ENCODE data around the gene GSTA4.

The GSTA4 gene, protein sequence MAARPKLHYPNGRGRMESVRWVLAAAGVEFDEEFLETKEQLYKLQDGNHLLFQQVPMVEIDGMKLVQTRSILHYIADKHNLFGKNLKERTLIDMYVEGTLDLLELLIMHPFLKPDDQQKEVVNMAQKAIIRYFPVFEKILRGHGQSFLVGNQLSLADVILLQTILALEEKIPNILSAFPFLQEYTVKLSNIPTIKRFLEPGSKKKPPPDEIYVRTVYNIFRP

DNA sequence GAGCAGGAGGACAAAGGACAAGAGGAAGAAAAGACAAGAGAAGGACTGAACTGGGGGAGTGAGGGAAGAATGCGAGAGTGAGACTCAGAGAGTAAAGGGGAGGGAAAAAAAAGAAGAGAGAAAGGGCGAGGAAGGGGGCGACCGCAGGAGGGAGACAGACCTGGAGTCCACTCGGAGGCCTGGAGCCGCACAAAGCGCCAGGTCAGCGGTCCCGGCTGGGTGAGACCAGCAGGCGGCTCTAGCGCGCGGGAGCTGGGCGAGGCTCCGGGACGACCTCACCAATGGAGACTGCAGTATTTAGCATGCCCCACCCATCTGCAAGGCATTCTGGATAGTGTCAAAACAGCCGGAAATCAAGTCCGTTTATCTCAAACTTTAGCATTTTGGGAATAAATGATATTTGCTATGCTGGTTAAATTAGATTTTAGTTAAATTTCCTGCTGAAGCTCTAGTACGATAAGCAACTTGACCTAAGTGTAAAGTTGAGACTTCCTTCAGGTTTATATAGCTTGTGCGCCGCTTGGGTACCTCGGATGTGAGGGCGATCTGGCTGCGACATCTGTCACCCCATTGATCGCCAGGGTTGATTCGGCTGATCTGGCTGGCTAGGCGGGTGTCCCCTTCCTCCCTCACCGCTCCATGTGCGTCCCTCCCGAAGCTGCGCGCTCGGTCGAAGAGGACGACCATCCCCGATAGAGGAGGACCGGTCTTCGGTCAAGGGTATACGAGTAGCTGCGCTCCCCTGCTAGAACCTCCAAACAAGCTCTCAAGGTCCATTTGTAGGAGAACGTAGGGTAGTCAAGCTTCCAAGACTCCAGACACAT, at the start of gene GSTA4:
Gene GSTA4 (minus strand): TSS at position 196 of the 824 bp plus-strand sequence. CDS start 1,041 bp downstream, outside the sequence.
- peak; percentile 65 to 75 (median 71) for DNase-seq (ENCODE audit: low read depth in 3 of 3, low spot score in 1 of 3)

DNA sequence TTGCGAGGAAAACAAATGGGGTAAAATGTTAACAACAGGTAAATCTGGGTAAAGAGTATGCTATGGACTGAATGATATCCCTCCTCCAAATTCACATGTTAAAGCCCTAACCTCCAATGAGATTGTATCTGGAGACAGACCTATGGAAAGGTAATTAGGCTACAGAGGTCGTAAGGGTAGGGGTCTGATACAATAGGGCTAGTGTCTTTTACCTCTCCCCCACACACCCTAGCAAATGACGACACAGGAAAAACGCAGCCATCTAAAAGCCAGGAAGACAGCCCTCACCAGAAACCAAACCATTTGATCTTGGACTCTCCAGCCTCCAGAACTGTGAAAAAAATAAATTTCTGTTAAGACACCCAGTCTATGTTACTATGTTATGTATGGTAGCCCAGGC, 49.5 kb upstream of the GSTA4 start:
- no peak for DNase-seq (ENCODE audit: low read depth in 3 of 3, low spot score in 1 of 3)

DNA sequence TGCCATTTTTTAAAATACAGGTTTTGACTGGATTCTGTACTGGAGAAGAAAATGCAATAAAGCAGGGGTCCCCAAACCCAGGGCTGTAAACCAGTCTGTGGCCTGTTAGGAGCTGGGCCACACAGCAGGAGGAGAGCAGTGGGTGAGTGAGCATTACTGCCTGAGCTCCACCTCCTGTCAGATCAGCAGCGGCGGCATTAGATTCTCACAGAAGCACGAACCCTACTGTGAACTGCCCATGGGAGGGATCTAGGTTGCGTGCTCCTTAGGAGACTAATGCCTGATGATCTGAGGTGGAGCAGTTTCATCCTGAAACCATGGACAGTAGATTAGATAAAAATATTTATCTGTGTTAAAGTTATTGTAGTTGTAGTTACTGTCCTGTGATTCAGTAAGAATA, 49.0 kb upstream of the GSTA4 start:
- DNase-seq (ENCODE audit: low read depth in 3 of 3, low spot score in 1 of 3): no peak

DNA sequence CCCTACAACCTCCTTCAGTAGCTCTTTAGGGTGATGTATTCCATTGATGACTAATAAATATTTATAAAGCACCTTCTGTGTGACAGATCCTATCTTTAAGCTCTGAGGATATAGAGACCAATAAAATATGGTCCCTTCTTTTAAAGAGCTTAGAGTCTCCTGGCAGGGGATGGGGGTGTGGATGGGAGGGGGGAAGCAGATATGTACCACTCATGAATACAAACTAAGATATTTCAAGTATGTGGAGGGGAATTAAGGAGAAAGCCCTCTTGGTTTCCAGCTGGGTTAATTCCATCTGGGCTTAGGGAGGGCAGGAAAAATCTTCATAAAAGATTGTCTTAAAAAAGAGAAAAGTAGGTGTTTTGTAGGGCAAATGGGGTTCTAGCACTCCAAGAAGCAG, 48.5 kb upstream of the GSTA4 start:
- no peak for DNase-seq (ENCODE audit: low read depth in 3 of 3, low spot score in 1 of 3)

DNA sequence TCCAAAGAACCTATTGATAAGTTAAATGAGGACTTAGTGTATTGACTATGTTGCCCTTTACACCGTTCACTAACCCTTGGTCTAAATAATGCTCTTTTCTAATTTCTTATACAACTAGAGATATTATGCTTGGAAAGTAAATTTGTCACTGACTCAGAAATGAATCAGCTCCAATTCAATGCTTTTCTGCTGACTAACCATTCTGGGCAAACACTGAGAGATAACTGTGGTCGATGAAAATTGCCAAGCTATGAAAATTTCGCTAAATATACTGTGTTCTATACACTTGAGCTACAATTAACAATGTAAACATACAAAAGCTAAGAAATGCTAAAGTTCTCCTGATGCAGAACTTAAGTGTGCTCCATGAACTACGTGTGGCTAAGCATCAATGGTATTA, 47.0 kb upstream of the GSTA4 start:
- DNase-seq (ENCODE audit: low read depth in 3 of 3, low spot score in 1 of 3): no peak

DNA sequence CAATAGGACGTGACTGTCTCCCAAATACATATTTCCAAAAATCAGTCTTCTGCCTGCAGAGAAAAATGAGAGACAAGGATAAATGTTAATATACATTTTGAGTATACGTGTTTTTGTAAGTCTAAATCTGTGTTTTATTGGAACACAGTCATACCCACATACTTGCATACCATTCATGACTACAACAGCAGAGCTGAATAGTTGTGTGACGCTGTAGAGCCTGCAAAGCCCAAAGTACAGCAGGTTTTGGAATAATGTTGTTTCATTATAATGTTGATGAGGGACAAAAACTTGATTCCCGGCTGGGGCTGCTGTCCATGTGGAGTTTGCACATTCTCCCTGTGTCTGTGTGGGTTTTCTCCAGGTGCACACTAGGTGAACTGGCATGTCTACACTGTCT, 46.3 kb upstream of the GSTA4 start:
- no peak for DNase-seq (ENCODE audit: low read depth in 3 of 3, low spot score in 1 of 3)

DNA sequence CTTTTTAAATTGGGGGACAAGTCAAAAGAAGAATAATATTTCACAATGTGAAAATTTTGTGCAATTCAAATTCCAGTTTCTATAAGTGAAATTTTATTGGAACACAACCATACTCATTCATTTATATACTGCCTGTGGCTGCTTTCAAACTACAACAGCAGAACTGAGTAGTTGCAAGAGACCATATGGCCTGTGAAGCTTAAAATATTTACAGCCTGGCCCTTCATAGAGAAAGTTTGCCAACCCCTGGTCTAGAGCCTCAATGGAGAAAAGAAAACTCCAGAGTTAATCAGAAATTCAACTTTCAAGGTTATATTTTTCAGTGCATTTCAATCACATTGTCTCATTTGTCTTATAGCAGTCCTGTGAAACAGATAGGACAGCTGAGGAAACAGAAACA, 43.5 kb upstream of the GSTA4 start:
- DNase-seq (ENCODE audit: low read depth in 3 of 3, low spot score in 1 of 3): no peak

DNA sequence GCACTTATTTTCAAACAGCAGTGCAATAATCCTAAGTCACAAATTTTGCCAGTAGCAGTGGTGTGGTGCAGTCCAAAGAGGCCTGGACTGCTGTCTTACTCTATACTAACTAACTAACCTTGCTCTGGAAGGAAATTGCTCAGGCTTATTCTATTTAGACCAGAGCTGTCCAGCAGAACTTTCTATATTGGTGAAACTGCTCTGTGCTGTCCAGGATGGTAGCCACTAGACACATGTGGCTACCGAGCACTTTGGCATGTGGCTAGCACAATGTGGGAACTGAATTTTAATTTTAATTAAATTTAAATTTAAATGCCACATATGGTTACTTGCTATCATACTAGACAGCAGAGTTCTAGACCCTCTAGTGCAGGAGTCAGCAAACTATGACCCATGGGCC, 43.1 kb upstream of the GSTA4 start:
- no peak for DNase-seq (ENCODE audit: low read depth in 3 of 3, low spot score in 1 of 3)

DNA sequence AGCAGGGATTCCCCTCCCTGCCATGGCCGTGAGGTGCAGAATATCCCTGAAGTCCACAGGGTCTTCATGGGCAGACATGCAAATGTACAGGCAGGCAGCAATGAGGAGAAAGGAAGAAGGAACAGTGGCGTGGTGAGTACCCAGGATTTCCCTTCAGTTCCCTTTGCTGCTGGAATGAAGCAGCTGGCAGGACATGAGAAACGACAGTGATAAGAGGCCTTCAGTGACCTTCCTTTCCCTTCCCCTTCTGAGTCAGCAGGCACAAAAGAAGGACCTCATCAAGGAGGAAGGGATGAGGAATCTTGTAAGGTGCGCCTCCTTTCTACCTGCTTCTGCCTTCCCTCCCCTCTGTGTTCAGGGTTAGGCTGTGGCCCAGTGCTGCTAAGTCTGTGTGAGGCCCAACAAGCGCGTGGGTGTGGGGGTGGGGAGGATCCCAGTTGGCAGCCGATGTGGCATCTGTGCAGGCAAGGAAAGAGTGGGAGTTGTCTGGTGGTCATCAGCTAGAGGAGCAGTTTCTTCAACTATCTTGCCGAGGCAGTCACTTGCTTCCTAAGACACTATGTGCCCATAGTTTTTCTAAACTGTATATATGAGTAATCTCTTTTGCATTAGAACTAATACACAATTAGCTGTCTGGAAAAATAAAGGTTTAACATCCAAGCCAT, 40.6 kb upstream of the GSTA4 start:
- no peak for DNase-seq (ENCODE audit: low read depth in 3 of 3, low spot score in 1 of 3)

DNA sequence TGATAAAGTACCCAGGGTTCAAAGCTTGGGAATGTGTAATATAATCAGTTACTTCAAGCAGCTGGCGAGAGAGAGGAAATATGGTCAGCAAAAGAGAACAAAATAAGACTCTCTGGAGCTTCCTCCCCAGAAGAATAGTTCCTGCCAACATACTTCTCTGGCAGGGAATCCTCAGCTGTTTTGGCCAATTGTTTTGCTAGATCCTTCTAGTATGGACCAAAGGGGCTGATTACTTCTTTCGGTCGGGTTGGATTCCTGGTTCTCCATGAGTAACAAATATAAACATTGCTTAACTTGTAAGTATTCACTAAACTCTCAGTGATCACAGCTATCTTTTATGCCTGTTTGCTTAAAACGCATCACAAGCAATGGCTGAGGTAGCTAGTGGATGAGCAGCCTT, 38.7 kb upstream of the GSTA4 start:
- no peak for DNase-seq (ENCODE audit: low read depth in 3 of 3, low spot score in 1 of 3)

DNA sequence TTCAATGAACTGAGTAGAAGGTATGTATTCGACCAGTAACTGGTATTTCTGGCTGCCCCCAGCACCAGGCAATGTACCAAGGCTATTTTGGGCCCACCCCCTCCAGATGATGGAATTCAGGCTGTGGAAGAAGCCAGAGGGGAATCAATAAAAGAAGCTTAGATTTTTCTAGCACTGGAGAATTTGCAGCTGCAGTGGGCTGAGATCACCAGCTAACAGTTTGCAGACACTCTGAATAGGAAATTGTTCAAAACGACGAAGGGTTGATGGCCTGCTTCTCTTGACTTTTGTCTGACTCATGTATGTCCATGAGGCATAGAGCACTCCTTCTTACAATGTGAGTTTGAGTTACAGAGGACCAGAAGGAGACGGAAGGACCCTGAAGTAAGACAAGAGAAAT, 37.8 kb upstream of the GSTA4 start:
- DNase-seq (ENCODE audit: low read depth in 3 of 3, low spot score in 1 of 3): no peak

DNA sequence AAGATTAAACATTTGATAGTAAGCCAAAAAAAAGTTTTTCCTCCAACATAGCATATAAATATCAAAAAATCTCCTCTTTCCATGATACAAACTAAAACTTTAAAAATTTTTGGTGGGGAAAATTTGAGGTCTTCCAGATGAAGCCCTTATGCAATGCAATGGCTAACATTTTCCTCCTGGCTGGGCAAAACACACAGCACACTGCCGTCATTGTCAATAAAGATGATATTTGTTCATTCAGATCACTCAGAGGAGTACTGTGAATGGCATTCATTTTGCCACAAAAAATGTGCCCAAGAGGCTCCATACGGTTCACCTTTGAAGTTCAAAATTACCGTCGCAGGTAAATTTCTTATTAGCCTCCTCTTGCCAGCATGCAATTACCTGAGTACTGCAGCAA, 36.2 kb upstream of the GSTA4 start:
- DNase-seq (ENCODE audit: low read depth in 3 of 3, low spot score in 1 of 3): no peak

DNA sequence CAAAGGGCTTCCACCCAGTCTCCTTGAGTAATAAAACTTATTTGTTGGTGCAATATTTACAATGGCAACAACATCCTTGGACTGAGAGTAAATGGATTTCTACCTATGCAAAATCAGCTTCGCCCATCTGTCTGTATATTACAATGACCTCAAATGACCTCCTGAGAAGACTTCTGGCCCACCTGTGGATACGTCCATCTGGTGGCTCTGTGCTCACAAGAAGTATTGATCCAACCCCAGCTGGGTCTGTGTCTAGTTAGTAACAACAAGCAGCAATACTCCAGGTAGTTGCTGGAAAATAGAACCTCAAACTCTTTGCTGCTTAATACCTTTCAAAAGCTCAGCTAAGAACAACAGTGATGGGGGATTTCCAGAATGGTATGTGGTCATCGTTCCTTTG, 34.7 kb upstream of the GSTA4 start:
- no peak for DNase-seq (ENCODE audit: low read depth in 3 of 3, low spot score in 1 of 3)

DNA sequence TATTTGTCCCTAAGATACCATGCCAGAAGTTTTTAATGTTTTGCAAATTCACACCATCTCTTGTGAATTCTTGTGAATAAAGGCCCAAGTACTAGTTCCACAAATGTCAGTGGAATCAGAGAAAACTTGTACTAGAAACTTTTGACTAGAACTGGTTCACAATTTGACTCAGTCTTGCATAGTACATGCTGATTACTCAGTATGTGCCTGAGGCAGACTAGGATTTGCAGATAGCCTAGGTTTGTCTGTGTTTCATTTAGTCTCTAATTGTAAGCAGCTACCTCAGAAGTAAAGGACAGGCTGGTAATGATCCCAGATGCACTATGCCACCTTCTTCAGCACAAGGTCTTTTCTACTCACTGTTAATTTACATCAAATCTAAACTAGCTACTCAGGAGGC, 34.2 kb upstream of the GSTA4 start:
- DNase-seq (ENCODE audit: low read depth in 3 of 3, low spot score in 1 of 3): no peak

DNA sequence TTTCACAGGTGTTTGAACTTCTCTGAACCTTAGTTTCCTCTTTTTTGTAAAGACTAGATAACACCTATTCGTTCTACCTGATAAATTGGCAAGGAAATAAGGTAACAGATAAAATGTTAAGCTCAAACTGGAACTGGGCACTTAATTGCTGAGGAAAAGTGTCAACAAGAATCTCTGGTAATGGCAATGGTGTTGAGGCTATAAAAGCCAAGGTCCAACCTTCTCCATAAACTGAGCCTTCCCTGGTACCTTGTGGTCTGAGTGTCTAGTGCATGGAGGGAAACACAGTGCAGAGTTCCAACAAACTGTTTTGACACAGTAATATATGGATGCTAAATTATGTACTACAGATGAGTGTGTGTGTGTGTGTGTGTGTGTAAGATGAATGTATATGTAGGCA, 33.4 kb upstream of the GSTA4 start:
- no peak for DNase-seq (ENCODE audit: low read depth in 3 of 3, low spot score in 1 of 3)

DNA sequence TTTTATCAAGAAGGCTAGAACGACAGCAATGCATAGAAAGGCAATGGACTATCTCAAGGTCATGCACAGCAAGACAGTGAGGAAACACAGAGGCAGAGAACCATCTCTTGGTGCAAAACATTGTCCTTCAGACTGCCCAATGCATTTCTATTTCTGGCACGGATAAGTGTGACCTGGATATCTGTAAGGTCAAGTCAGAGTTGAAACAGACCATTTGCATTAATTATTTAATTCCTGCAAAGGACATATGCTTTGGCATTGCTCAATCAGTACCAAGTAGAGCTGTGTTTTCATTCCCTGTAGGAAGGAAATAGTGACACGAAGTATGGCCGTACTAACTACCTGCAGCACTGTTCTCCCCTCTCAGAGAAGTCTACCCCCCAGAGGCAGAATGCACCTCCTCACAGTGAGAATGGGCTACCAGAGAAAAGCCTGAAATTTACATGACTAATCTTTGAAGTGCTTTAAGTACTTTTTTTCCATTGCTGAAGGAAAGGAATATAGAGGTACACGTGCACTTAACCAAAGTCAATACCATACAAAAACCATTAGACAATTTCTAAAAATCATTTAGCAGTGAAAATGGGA, 32.1 kb upstream of the GSTA4 start:
- no peak for DNase-seq (ENCODE audit: low read depth in 3 of 3, low spot score in 1 of 3)

DNA sequence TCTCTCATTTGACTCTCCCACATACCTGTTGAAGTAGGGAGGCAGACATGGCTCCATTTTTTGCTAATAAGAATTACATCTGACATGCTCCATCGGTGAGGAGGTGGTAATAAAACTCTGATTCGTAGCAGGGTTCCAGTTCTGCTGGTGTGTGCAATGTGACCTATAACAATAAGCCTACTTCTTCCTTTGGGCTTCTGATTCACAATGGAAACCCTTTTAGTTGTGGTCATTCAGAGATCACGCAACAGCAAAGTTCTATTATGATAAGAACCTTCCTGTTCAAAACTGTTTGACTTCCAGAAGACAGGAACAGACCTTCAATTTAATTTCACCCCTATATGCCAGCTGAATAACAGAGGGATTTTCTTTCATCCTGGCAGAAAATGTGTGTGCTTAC, 31.4 kb upstream of the GSTA4 start:
- no peak for DNase-seq (ENCODE audit: low read depth in 3 of 3, low spot score in 1 of 3)

DNA sequence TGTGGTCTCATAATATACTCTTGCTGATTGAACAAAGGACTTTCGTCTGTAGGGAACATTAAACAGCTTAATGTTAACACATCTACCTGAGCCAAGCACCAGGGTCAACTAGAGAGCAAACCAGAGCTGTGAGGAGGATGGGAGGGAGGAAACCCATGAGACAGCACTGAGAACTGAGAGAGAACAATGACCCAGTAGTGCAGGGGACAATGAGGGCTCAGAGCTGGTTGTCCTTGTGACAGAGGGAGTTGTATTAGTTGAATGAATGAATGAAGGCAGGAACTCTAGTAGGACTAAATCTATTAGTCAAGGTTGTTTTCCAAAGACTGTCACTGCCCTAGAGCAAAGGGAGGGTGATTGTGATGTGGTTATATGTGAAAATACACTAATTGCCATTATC, 28.2 kb upstream of the GSTA4 start:
- no peak for DNase-seq (ENCODE audit: low read depth in 3 of 3, low spot score in 1 of 3)

DNA sequence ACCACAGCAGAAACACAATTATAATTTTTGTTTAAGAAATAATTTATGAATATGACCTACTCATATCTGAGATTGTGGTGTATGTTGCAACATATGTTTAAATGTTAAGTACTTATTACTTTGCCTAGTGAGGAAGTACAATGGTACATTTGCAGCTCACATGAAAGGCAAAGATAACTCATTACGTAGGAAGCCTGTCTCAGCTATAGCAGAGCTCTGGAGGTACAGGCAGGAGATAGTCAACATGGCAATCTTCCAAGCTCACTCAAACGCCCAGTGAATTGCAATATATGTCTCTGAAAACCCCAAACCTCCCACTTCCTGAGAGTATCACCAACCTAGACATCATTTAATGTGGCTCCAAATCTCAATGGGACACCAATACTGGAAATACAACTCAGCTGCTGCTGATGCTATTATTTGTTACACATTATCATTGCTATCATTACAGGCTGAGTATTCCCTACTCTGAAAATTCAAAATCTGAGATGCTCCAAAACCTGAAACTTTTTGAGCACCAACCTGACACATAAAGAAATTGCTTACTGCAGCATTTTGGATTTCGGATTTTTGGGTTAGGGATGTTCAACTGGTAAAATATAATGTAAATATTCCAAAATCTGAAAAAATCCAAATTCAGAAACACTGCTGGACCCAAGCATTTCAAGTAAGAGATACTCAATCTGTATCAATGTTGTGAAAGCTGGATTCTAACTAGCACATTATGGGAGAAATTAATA, 25.1 kb upstream of the GSTA4 start:
- DNase-seq (ENCODE audit: low read depth in 3 of 3, low spot score in 1 of 3): no peak

DNA sequence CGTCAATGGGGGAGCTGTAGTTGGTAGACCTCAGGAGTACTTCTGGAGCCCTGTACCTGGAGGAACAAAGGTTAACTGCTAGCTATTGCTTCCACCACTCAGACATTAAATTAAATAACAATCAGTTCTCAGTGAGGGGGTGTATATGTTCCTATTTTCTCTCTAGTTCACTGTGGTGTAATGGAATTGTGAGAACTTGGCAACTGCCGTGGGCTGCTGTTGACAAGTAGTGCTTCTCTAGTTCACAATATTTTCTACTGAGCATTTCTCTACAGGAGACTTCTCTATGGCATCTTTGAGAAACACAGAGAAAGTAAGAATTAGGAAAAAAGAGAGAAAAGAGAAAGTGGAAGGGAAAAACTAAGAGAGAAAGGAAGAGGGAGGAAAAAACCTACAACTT, 23.4 kb upstream of the GSTA4 start:
- no peak for DNase-seq (ENCODE audit: low read depth in 3 of 3, low spot score in 1 of 3)

DNA sequence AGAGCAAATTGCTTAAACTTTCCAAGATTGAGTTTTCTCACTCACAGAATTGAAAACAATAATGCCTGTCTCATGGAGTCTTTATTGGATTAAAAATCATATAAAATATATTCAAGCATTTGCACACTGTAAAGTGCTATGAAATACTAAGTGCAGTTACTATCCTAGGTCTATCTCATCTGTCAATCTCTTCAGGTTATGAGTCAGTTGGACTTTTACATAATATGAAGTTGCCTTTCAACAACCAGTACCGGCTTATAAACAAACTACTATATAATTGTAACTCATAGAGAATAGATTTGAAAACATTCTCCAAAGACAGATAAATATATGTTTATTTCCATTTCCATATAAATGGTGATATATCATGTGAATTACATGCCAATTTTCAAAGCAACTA, 20.4 kb upstream of the GSTA4 start:
- DNase-seq (ENCODE audit: low read depth in 3 of 3, low spot score in 1 of 3): no peak
